RKO (cell line): ENCODE results near the gene MFSD2B.
A peak's percentile ranks its signal among the peaks of the same experiment; 100 is the strongest.
"Not testable (repeated sequence)": the region's sequence is repeated elsewhere in the genome, so short reads cannot be mapped to it uniquely, and the experiment has no call there.

ENCODE experiments used
- DNase-seq: peaks from one replicate; pipeline ENCODE4 v3.0.0-alpha.2; 2016; ENCODE audit warnings: low spot score

MFSD2B gene

GRCh38 chr2:24019729-24020128 is 9.8 kb downstream of the MFSD2B start:
- no peak for DNase-seq

GRCh38 chr2:24020244-24020643 is 10.4 kb downstream of the MFSD2B start:
- no peak for DNase-seq

GRCh38 chr2:24021122-24021998 is 11.5 kb downstream of the MFSD2B start:
- peak; percentile 39 for DNase-seq

GRCh38 chr2:24022324-24022974 is 12.6 kb downstream of the MFSD2B start:
- DNase-seq, result no peak

GRCh38 chr2:24022975-24023575 is 13.2 kb downstream of the MFSD2B start:
- DNase-seq, result no peak

- no peak for DNase-seq
Observed at GRCh38 chr2:24024018-24024417, 14.1 kb downstream of the MFSD2B start.

- DNase-seq, result no peak
Observed at GRCh38 chr2:24024996-24025663, 15.2 kb downstream of the MFSD2B start.

- DNase-seq, result no peak
Observed at GRCh38 chr2:24026233-24026632, 16.3 kb downstream of the MFSD2B start.

- DNase-seq, result no peak
Observed at GRCh38 chr2:24038786-24039499, 29.1 kb downstream of the MFSD2B start.

GRCh38 chr2:24040511-24040910 is 30.6 kb downstream of the MFSD2B start:
- no peak for DNase-seq

GRCh38 chr2:24043133-24043532 is 33.2 kb downstream of the MFSD2B start:
- DNase-seq, result not testable (repeated sequence)

- DNase-seq, result no peak
Observed at GRCh38 chr2:24045511-24046508, 35.9 kb downstream of the MFSD2B start.

GRCh38 chr2:24046599-24046929 is 36.7 kb downstream of the MFSD2B start:
- no peak for DNase-seq

- DNase-seq, result peak; percentile 100
Observed at GRCh38 chr2:24046930-24047702, 37.2 kb downstream of the MFSD2B start, which contains the start of gene WDCP. TSS of gene WDCP (minus strand) at chr2:24047391. CDS start at chr2:24039494, 7,897 bp downstream.

GRCh38 chr2:24047703-24048033 is 37.8 kb downstream of the MFSD2B start:
- no peak for DNase-seq

- DNase-seq, result no peak
Observed at GRCh38 chr2:24048769-24049484, 39.0 kb downstream of the MFSD2B start.

- no peak for DNase-seq
Observed at GRCh38 chr2:24049485-24050021, 39.7 kb downstream of the MFSD2B start, which contains the start of gene FKBP1B. TSS of gene FKBP1B (plus strand) at chr2:24049741. CDS start at chr2:24049850, 109 bp downstream.

GRCh38 chr2:24050041-24050979 is 40.4 kb downstream of the MFSD2B start:
- DNase-seq, result no peak
